Activated T-cell treated with anti-CD3 and anti-CD28 coated beads, Interleukin-2, amount 50 U/mL, for 72 hours (primary cell): ENCODE data around the gene MTG2. TPM values are rescaled to one million over a fixed set of nuclear protein-coding genes. Genes with fewer than 3 reads are reported as not detected.

Source experiments
- ATAC-seq, 2 donors: fragments of 150-1000 bp; cut with Tn5 transposase; replicated peaks in 1 of 2; 2 replicates each; pipeline ENCODE4 v1.10.0; 2021; ENCODE audit warnings: moderate library complexity in 2 of 2, mild to moderate bottlenecking in 1 of 2
- DNase-seq, 2 donors: peaks; one replicate each; pipeline ENCODE4 v3.0.0; 2021 to 2022; ENCODE audit warnings: mixed read lengths in 1 of 2
- H3K27ac Mint-ChIP-seq: one replicate; pipeline ENCODE4 v1.8.0; 2022; ENCODE audit warnings: mild to moderate bottlenecking, moderate library complexity, mixed read lengths
- H3K27me3 Mint-ChIP-seq: one replicate; pipeline ENCODE4 v1.8.0; 2022; ENCODE audit warnings: low read depth, mixed read lengths
- H3K36me3 Mint-ChIP-seq, 2 donors: one replicate each; pipeline ENCODE4 v1.8.0; 2022; ENCODE audit warnings: mixed read lengths in 2 of 2, mild to moderate bottlenecking in 1 of 2; ENCODE audit not compliant: insufficient read depth in 2 of 2
- H3K4me1 Mint-ChIP-seq: one replicate; pipeline ENCODE4 v1.8.0; 2022; ENCODE audit warnings: low read depth, mixed read lengths
- H3K4me3 Mint-ChIP-seq, 2 donors: one replicate each; pipeline ENCODE4 v1.8.0; 2022; ENCODE audit warnings: mild to moderate bottlenecking in 2 of 2, mixed read lengths in 2 of 2, moderate library complexity in 2 of 2
- H3K9me3 Mint-ChIP-seq, 2 donors: one replicate each; pipeline ENCODE4 v1.8.0; 2022; ENCODE audit warnings: mixed read lengths in 2 of 2
- total RNA-seq, 2 donors: library from RNA; stranded (reverse); gene quantifications; one replicate each; pipeline ENCODE4 v1.2.3, GENCODE V29; 2022

Gene MTG2
- total RNA-seq, 2 donors from 2014 or later, result 28.3 to 48.2 TPM

DNA sequence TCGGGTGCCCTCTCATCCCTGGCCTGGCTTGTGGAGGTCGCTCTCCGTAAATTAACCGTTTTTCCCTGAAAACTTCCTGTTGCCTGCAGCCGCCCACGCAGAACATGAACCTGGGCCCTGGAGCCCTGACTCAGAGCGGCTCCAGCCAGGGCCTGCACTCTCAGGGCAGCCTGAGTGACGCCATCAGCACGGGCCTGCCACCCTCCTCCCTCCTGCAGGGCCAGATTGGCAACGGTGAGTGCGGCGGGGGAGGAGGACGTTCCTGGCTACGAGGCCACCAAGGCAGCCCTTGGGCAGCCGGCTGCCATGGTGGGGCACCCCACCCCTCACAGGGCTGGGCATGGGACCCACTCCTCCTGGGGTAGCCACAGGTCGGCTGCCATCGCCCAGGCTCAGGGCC, 21.5 kb upstream of the MTG2 start:
- DNase-seq (no peak), ATAC-seq (no peak)
- Mint-ChIP-seq H3K4me1 (peaks cover 15% of the 10 kb centered on the region), H3K27ac (no peak overlapping the region), H3K27me3 (no peaks in the 10 kb centered on the region), H3K36me3 (peaks cover 0 to 3% of the 10 kb centered on the region in 2 donors), H3K4me3 (no peak overlapping the region), H3K9me3 (no peaks in the 10 kb centered on the region)

DNA sequence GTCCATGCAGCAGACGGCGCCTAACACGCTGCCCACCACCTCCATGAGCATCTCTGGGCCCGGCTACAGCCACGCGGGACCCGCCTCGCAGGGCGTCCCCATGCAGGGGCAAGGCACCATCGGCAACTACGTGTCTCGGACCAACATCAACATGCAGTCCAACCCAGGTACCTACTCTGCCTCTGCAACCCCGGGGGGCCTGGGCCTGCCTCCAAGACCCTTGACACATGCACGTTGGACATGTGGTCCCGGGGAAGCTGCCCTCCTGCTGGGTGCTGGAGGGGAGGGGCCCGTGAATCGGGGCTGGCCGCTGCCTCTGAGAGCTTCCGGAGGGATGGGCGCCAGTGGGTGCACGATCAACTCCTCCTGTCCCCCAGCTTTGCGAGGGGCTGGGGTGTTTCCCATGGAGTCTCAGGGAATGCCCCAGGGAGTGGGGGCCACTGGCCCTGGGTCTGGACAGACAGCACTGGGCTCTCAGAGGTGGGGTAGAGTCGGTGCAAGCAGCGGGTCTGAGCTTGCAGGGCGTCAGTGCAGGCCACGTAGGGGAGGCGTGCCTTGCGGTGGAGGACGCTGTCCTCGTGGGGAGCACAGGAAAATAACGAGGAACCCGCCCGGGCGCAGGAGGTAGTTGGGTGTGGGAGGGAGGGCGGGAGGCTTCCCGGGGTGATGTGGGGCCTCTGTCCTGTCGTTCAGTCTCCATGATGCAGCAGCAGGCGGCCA, 19.9 kb upstream of the MTG2 start:
- DNase-seq, result no peak
- Mint-ChIP-seq H3K4me3 (no peak overlapping the region), H3K27me3 (no peaks in the 10 kb centered on the region), H3K4me1 (peaks cover 14% of the 10 kb centered on the region), H3K36me3 (peaks cover 0 to 3% of the 10 kb centered on the region in 2 donors), H3K27ac (no peak overlapping the region), H3K9me3 (no peaks in the 10 kb centered on the region)
- ATAC-seq, result no peak

DNA sequence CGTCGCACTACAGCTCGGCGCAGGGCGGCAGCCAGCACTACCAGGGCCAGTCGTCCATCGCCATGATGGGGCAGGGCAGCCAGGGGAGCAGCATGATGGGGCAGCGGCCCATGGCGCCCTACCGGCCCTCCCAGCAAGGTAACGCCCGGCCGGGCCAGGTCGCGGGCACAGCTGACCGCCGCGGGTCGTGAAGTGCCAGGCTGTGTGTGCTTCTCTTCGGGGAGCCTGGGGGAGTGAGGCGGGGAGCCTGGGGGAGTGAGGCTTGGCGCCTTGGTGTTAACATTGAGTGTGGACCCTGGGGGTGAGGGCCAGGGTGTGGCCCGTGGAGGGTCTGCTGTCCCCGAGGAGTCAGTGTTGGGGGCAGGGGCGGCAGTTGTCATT, 19.4 kb upstream of the MTG2 start:
- Mint-ChIP-seq H3K4me3 (no peak overlapping the region), H3K9me3 (no peaks in the 10 kb centered on the region), H3K27ac (no peak overlapping the region), H3K36me3 (peaks cover 0 to 3% of the 10 kb centered on the region in 2 donors), H3K27me3 (no peaks in the 10 kb centered on the region), H3K4me1 (peaks cover 14% of the 10 kb centered on the region)
- ATAC-seq (no peak), DNase-seq (no peak)

DNA sequence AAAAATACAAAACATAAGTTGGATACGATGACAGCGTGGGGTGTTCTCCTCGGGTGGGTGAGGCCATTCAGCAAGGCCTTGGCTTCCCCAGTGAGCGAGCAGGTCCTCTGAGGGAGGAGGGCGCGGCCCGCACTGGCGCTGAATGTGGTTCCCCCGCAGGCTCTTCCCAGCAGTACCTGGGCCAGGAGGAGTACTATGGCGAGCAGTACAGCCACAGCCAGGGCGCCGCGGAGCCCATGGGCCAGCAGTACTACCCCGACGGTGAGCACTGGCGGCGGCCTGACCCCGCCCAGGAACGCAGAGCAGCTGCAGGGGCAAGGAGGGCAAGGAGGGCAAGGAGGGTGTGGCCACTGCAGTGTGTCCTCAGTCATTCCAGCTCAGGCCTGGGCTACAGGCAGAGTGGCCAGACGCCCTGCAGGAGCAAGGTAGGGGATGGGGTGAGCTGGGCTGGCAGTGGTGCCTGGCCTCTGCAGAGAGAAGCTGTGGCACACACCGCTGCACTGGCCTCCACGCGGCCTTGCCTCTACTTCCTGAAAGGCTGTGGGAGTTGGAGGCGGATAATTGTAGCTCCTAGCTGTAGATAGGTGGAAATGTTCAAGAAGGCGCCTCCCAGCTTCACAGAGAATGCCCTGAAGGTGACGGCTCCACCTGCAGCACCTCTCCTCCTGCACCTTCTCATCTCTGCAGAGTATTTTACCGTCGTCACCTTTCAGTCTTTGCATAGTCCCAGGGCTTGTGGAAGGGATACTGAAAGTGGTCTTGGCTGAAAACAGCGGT, 18.7 kb upstream of the MTG2 start:
- DNase-seq (no peak), ATAC-seq (no peak)
- H3K4me3 Mint-ChIP-seq, result no peak overlapping the region
- no peaks in the 10 kb centered on the region for H3K9me3 Mint-ChIP-seq
- H3K36me3 Mint-ChIP-seq, result peaks cover 0 to 3% of the 10 kb centered on the region in 2 donors
- peaks cover 14% of the 10 kb centered on the region for H3K4me1 Mint-ChIP-seq
- H3K27me3 Mint-ChIP-seq, result no peaks in the 10 kb centered on the region
- H3K27ac Mint-ChIP-seq, result no peak overlapping the region

DNA sequence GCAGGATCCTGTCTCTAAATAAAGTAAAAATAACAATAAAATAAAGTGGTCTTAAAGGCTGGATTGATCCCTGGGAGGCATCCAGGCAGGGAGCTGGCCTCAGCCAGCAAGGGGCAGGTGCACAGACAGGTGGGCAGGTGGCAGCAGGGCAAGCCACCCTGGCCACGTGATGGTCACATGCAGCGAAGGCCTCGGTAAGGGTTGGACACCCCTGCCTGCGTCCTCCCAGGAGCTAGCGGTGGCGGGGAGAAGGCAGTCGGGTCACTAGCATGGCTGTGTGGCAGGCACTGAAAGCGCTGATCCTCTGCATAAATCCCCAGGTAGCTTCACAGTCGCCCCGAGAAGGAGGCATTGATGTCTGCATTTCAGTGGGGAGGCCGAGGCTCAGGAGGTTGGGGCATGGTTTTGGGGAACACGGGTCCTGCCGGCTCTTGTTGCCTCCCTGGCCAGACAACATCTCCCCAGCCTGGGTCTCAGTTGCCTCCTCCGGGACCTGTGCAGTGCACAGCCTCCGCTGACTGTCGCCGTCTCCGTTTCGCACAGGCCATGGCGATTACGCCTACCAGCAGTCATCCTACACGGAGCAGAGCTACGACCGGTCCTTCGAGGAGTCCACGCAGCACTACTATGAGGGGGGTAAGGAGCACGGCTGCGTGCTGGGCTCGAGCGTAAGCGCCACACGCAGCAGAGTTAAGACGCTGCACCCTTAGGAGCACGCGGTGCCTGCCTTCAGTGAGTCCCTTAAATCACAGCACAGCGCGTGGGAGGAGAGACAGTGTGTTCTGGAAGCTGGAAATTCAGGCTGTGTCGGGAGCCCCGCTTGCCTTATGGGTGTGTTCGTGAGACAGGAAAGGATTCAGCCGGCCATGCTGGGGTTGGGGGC, 17.7 kb upstream of the MTG2 start:
- ATAC-seq (no peak), DNase-seq (no peak)
- peaks cover 6% of the 10 kb centered on the region for H3K4me1 Mint-ChIP-seq
- H3K27ac Mint-ChIP-seq, result no peak overlapping the region
- no peaks in the 10 kb centered on the region for H3K9me3 Mint-ChIP-seq
- no peaks in the 10 kb centered on the region for H3K27me3 Mint-ChIP-seq
- H3K36me3 Mint-ChIP-seq, result peaks cover 0 to 3% of the 10 kb centered on the region in 2 donors
- no peak overlapping the region for H3K4me3 Mint-ChIP-seq

DNA sequence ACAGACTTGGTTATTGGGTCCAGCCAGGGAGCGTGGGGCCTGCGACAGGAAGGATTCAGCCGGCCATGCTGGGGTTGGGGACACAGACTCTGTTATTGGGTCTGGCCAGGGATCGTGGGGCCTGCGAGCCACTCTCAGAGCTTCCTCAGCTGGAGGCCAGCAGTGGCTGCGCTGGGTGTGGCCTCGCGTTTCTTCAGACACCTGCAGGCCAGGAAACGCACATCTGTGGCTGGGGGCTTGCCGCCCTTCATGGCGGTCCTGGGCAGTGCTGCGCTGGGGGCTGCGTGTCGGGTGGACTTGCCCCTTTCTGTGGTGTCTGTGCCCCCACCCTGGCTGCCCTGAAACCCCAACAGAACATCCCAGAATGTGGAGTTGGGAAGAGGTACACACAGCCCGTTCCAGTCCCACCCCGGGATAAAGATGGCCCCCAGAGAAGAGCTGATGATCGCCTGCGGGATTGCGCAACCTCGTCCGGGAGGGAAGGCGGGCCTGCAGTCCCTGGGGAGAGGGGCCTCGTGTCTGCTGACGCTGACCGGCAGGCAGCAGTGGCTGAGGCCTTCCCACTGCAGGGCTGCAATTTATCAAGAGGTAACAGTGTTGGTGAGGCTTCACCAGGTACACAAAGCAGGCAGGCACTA, 16.9 kb upstream of the MTG2 start:
- Mint-ChIP-seq H3K4me1 (no peaks in the 10 kb centered on the region), H3K4me3 (no peak overlapping the region), H3K27me3 (no peaks in the 10 kb centered on the region), H3K27ac (no peak overlapping the region), H3K9me3 (no peaks in the 10 kb centered on the region), H3K36me3 (peaks cover 0 to 3% of the 10 kb centered on the region in 2 donors)
- ATAC-seq, result no peak
- no peak for DNase-seq

DNA sequence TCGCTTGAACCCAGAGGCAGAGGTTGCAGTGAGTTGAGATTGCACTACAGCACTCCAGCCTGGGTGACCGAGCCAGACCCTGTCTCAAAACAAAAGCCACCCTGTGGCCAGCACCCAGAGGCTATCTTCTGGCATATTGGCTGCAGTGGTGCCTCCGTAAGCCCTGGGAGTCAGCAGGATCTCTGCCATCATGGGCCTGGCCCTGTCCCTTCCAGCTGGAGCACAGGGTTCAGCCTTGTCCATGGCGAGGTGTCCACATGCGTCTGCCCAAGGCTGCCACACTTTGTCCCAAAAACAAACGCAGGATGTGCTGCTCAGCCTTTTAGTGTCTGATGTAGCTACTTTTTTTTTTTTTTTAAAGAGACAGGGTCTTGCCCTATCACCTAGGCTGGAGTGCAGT, 15.4 kb upstream of the MTG2 start:
- Mint-ChIP-seq H3K27ac (no peak overlapping the region), H3K36me3 (peaks cover 0 to 3% of the 10 kb centered on the region in 2 donors), H3K9me3 (no peaks in the 10 kb centered on the region), H3K4me1 (no peaks in the 10 kb centered on the region), H3K4me3 (no peak overlapping the region), H3K27me3 (no peaks in the 10 kb centered on the region)
- ATAC-seq (no peak), DNase-seq (no peak)

DNA sequence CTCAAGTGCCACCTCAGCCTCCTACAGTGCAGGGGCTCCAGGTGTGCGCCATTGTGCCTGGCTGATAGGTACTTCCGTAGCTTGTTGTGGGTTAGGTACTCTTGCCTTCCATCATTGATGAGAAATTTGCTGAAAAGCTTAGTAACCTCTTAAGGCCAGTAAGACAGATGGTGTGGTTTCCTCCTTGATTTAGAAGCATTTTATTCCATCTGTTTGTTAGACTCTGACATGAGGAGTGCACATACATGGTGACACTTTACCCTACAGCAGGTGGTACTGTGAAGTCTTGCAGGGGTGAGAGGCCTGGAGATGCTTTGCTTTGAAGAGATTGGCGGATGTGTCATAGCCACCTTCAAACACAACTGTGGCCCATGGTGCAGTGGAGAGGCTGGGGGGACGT, 14.8 kb upstream of the MTG2 start:
- H3K4me3 Mint-ChIP-seq, result no peak overlapping the region
- no peak for DNase-seq
- H3K27me3 Mint-ChIP-seq, result no peaks in the 10 kb centered on the region
- peaks cover 0 to 3% of the 10 kb centered on the region in 2 donors for H3K36me3 Mint-ChIP-seq
- H3K9me3 Mint-ChIP-seq, result no peaks in the 10 kb centered on the region
- no peak for ATAC-seq
- no peaks in the 10 kb centered on the region for H3K4me1 Mint-ChIP-seq
- H3K27ac Mint-ChIP-seq, result no peak overlapping the region

DNA sequence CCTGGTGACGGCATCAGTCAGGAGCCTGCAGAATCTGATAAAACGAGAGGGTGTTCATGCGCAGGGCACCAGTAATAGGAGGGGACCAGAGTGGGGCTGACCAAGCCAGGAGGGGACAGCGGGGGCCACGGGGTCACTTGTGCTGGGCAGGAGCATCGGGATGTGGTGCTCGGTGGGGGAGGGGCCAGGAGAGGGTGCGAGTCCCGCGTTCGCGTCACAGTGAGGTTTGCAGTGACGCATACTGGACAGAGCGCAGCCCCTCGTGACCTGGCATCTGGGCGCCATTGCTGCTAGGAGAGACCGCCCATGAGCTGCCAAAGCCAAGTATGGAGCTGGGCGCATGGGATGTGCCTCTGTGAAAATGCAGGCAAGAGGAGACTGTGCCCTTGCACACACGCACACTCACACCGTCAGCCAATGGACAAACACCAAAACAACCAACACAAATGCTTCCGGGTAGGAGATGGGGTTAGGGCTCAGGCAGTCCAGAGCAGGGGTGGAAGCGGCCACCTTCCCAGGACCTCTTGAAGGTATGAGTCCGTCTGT, 13.9 kb upstream of the MTG2 start:
- no peaks in the 10 kb centered on the region for H3K27me3 Mint-ChIP-seq
- DNase-seq (no peak), ATAC-seq (no peak)
- peaks cover 0 to 3% of the 10 kb centered on the region in 2 donors for H3K36me3 Mint-ChIP-seq
- no peak overlapping the region for H3K4me3 Mint-ChIP-seq
- no peak overlapping the region for H3K27ac Mint-ChIP-seq
- H3K4me1 Mint-ChIP-seq, result no peaks in the 10 kb centered on the region
- no peaks in the 10 kb centered on the region for H3K9me3 Mint-ChIP-seq

DNA sequence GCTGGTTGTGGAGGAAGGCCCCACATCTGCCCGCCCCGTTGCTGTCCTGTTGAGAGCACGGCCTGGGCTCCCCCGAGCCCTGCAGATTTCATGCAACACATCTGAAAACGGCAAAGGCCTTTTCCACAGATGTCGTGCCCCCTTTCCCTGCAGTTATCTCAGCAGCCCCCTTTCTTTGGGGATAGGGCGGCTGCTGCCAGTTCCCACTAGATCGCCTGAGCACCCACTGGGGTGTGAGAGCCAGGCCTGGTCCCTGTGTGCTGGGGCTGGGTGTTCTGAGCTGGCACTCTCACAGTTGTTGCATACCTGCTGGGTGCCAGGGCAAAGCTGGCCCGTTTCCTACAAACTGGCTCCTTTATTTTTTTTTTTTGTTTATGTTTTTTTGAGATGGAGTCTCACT, 12.3 kb upstream of the MTG2 start:
- Mint-ChIP-seq H3K4me3 (no peak overlapping the region), H3K4me1 (no peaks in the 10 kb centered on the region), H3K9me3 (no peaks in the 10 kb centered on the region), H3K27me3 (no peaks in the 10 kb centered on the region), H3K36me3 (peaks cover 0 to 3% of the 10 kb centered on the region in 2 donors), H3K27ac (no peak overlapping the region)
- DNase-seq (no peak), ATAC-seq (no peak)

DNA sequence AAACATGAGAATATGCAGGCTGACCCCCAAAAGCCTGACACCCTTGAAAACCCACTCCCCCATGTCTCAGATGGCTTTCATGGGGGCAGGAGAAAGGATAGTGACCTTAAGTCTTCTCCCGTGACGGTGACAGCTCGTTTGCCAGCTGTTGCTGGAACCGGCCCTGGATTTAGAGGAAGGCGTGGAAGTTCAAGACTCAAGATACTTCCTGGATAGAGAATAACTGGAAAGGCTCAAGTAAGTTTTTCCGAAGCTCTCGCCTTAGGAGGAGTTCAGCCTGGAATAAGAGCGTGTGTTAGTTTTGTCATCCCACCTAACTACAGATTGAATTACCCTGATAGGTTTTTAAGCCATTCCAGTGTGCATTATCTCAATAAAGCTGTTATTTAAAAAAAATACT, 11.6 kb upstream of the MTG2 start:
- H3K36me3 Mint-ChIP-seq, result peaks cover 0 to 3% of the 10 kb centered on the region in 2 donors
- H3K4me3 Mint-ChIP-seq, result no peak overlapping the region
- no peaks in the 10 kb centered on the region for H3K4me1 Mint-ChIP-seq
- no peak overlapping the region for H3K27ac Mint-ChIP-seq
- no peak for ATAC-seq
- DNase-seq, result no peak
- H3K9me3 Mint-ChIP-seq, result no peaks in the 10 kb centered on the region
- no peaks in the 10 kb centered on the region for H3K27me3 Mint-ChIP-seq

DNA sequence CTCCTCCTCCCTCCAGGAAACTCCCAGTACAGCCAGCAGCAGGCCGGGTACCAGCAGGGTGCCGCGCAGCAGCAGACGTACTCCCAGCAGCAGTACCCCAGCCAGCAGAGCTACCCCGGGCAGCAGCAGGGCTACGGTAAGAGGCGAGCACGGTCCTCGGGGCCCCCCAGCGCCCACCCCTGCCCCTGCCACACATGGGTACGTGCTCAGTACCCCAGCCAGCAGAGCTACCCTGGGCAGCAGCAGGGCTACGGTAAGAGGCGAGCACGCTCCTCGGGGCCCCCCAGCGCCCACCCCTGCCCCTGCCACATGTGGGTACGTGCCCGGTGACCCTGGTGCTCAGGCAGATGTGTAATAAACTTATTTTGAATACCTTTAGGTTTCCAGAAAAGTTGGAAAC, 10.2 kb upstream of the MTG2 start:
- H3K4me1 Mint-ChIP-seq, result no peaks in the 10 kb centered on the region
- ATAC-seq, result no peak
- H3K27me3 Mint-ChIP-seq, result no peaks in the 10 kb centered on the region
- DNase-seq, result no peak
- peaks cover 0 to 3% of the 10 kb centered on the region in 2 donors for H3K36me3 Mint-ChIP-seq
- no peak overlapping the region for H3K27ac Mint-ChIP-seq
- no peaks in the 10 kb centered on the region for H3K9me3 Mint-ChIP-seq
- H3K4me3 Mint-ChIP-seq, result no peak overlapping the region
